Activated CD4-positive, alpha-beta T cell treated with anti-CD3 and anti-CD28 coated beads, Interleukin-2, amount 10 ng/mL, durations not matched to agents 7 days and 5 days (primary cell): Measurements from ENCODE around the gene PTPN14. TPM values are rescaled to one million over a fixed set of nuclear protein-coding genes. Genes with fewer than 3 reads are reported as not detected.

Experiments
- CTCF ChIA-PET: fragments of 350-600 bp; sonication (Branson Sonifier 250); formaldehyde crosslinking; loops from one replicate; lab custom pipeline; 2021; ENCODE audit warnings: antibody characterized with exemption; lab: Charles Lee
- POLR2A ChIA-PET: fragments of 350-600 bp; sonication (Branson Sonifier 250); formaldehyde crosslinking; loops from one replicate; lab custom pipeline; 2021; ENCODE audit warnings: antibody characterized with exemption; lab: Charles Lee
- DNase-seq: peaks from one replicate; pipeline ENCODE4 v3.0.0-alpha.2; 2020
- H3K27ac Mint-ChIP-seq: one replicate; pipeline ENCODE4 v1.8.0; 2021; ENCODE audit warnings: mild to moderate bottlenecking, moderate library complexity, mixed read lengths
- H3K27me3 Mint-ChIP-seq: one replicate; pipeline ENCODE4 v1.8.0; 2021; ENCODE audit warnings: mixed read lengths
- H3K36me3 Mint-ChIP-seq: one replicate; pipeline ENCODE4 v1.8.0; 2021; ENCODE audit warnings: low read depth, mixed read lengths
- H3K4me1 Mint-ChIP-seq: one replicate; pipeline ENCODE4 v1.8.0; 2021; ENCODE audit warnings: mixed read lengths
- H3K4me3 Mint-ChIP-seq: one replicate; pipeline ENCODE4 v1.8.0; 2021; ENCODE audit warnings: mild to moderate bottlenecking, moderate library complexity, mixed read lengths
- H3K9me3 Mint-ChIP-seq: one replicate; pipeline ENCODE4 v1.8.0; 2021; ENCODE audit warnings: mixed read lengths
- total RNA-seq, 2 experiments: library from RNA; stranded (reverse); gene quantifications; one replicate each; pipeline ENCODE4 v1.2.3, GENCODE V29; 2021

The PTPN14 gene
- total RNA-seq, 2 experiments from 2014 or later = 0.32 to 0.37 TPM

DNA sequence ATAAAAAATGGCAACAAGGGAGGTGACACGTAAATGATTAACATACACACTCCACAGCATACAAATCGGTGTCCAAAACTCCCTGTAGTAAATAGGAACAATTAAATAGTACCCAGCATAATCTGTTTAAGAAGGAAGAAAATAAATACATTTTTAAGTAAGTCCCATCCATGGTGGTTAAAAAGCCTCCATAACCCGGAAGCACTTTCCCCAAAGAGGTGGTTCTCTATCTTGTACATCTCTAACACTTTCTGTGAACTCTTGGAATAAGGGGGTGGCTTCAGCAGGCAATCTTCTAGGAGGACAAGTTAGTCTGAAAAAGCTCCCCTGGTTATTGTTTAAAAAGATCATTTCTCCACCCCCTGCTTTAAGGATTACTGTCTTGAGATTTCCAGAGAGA lies 76.9 kb downstream of the PTPN14 start:
- Mint-ChIP-seq H3K9me3 (no peaks in the 10 kb centered on the region), H3K4me1 (no peaks in the 10 kb centered on the region), H3K4me3 (no peak overlapping the region), H3K27ac (no peak overlapping the region), H3K36me3 (no peaks in the 10 kb centered on the region), H3K27me3 (peaks cover 6% of the 10 kb centered on the region)
- ChIA-PET CTCF (interaction anchor here (1.1 to 1.6 kb wide), 2 partner anchors 18 to 21 kb away, joined by 3 to 6 read pairs; no protein-coding TSS in a partner anchor), POLR2A (no interaction called here)
- no peak for DNase-seq

DNA sequence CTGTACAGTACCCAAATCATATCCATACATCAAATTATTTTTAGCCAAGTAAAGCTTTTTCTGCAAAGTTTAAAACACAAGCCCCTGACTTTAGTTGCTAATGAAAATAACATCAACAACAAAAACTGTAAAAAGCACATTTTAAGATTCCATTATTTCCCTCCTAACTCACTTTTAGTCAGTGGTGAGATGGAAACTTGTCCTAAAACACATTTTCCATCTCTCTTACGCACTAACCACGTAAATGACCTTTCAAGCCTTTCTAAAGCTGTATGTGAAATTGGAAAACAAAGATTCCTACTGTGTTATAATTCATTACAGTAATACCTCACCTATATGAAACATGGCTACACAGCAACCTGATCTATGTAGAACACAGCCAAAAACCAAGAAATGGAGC lies 77.5 kb downstream of the PTPN14 start:
- no peak overlapping the region for H3K4me3 Mint-ChIP-seq
- POLR2A ChIA-PET = interaction anchor here (0.6 kb wide), 1 partner anchor 119 kb away, joined by 5 read pairs; no protein-coding TSS in a partner anchor
- H3K27me3 Mint-ChIP-seq = peaks cover 6% of the 10 kb centered on the region
- H3K9me3 Mint-ChIP-seq = no peaks in the 10 kb centered on the region
- no peak for DNase-seq
- CTCF ChIA-PET = interaction anchor here (1.1 to 1.7 kb wide), 3 partner anchors 10 to 21 kb away, joined by 3 to 5 read pairs (median 3); no protein-coding TSS in a partner anchor
- no peaks in the 10 kb centered on the region for H3K4me1 Mint-ChIP-seq
- H3K36me3 Mint-ChIP-seq = no peaks in the 10 kb centered on the region
- no peak overlapping the region for H3K27ac Mint-ChIP-seq

DNA sequence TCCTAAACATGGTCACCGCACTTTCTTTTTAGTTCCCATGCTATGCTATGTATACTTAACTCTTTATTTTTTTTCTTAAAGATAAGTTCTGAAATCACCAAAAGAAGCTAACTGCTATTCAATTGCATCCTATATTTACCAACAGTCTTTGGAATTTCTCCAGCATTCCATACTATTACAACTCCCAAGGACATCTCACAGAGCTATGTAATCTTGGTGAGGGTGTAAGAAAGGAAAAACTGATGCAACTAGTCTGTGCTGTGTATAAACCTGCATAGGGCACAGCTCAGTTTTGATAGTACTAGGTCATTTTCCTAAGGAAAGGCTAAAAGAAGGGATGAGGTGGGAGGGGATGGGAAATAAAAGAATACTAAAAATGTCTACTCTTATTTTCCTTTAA lies 78.0 kb downstream of the PTPN14 start:
- H3K27me3 Mint-ChIP-seq = peaks cover 6% of the 10 kb centered on the region
- DNase-seq = no peak
- no peaks in the 10 kb centered on the region for H3K9me3 Mint-ChIP-seq
- ChIA-PET CTCF (interaction anchor here (1.1 to 1.7 kb wide), 3 partner anchors 10 to 20 kb away, joined by 3 to 5 read pairs (median 3); no protein-coding TSS in a partner anchor), POLR2A (interaction anchor here (0.6 kb wide), 1 partner anchor 120 kb away, joined by 5 read pairs; no protein-coding TSS in a partner anchor)
- H3K27ac Mint-ChIP-seq = no peak overlapping the region
- H3K4me3 Mint-ChIP-seq = no peak overlapping the region
- no peaks in the 10 kb centered on the region for H3K4me1 Mint-ChIP-seq
- H3K36me3 Mint-ChIP-seq = no peaks in the 10 kb centered on the region

DNA sequence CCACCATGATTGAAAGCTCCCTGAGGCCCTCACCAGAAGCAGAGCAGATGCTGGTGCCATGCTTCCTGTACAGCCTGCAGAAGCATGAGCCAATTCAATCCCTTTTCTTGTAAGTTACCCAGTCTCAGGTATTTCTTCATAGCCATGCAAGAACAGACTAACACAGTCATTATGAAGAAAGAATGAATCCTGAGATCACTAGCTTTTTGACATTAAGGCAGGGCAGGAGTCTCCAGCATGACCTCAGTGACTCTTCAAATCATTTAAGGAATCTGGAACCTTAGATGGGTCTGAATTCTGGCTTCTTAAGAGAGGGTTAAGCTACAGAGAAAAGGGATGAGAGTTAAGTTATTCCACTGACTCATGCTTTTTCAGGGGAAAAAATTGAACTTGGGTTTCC lies 79.0 kb downstream of the PTPN14 start:
- H3K9me3 Mint-ChIP-seq = no peaks in the 10 kb centered on the region
- DNase-seq = no peak
- no peaks in the 10 kb centered on the region for H3K36me3 Mint-ChIP-seq
- no peaks in the 10 kb centered on the region for H3K4me1 Mint-ChIP-seq
- POLR2A ChIA-PET = interaction anchor here (0.6 kb wide), 1 partner anchor 19 kb away, joined by 4 read pairs; no protein-coding TSS in a partner anchor
- CTCF ChIA-PET = interaction anchor here (0.6 to 1.7 kb wide), 3 partner anchors 9 to 249 kb away, joined by 3 to 5 read pairs (median 3); no protein-coding TSS in a partner anchor
- H3K4me3 Mint-ChIP-seq = no peak overlapping the region
- H3K27ac Mint-ChIP-seq = no peak overlapping the region
- H3K27me3 Mint-ChIP-seq = peaks cover 6% of the 10 kb centered on the region

DNA sequence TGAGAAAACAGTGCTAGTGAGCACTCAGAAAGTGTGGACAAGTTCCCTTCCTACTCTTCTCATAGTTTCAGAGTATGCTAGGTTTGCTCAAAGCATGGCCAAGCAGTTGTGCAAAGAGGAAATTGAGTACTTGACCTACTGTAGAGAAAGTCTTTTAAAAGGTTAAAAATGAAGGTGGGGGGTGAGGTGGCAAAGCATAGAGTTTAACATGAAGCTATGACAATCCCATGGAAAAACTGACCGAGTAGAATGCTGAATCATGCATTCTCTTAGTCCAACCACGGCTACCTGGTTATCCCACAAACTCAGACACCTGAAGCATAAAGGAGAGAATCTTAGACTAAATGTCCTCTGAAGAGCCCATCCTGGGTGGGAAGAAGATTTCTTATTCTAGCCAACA lies 79.9 kb downstream of the PTPN14 start:
- no peak for DNase-seq
- Mint-ChIP-seq H3K4me3 (no peak overlapping the region), H3K36me3 (no peaks in the 10 kb centered on the region), H3K9me3 (no peaks in the 10 kb centered on the region), H3K4me1 (no peaks in the 10 kb centered on the region), H3K27ac (no peak overlapping the region), H3K27me3 (peaks cover 6% of the 10 kb centered on the region)
- POLR2A ChIA-PET = no interaction called here
- CTCF ChIA-PET = interaction anchor here (1.1 kb wide), 1 partner anchor 13 kb away, joined by 3 read pairs; no protein-coding TSS in a partner anchor

DNA sequence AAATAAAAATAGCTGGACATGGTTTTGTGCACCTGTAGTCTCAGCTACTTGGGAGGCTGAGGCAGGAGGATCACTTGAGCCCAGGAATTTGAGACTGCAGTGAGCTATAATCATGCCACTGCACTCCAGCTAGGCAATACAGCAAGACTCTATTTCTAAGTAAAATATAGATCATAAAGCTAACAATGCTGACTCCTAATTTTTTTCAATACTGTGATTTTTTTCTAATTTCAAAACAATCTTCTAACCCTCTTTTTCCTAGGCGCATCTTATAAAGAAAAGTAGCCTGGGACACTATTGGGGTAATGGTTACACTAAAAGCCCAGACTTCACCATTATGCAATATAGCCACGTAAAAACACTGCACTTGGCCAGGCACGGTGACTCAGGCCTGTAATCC lies 81.3 kb downstream of the PTPN14 start:
- H3K4me1 Mint-ChIP-seq = no peaks in the 10 kb centered on the region

DNA sequence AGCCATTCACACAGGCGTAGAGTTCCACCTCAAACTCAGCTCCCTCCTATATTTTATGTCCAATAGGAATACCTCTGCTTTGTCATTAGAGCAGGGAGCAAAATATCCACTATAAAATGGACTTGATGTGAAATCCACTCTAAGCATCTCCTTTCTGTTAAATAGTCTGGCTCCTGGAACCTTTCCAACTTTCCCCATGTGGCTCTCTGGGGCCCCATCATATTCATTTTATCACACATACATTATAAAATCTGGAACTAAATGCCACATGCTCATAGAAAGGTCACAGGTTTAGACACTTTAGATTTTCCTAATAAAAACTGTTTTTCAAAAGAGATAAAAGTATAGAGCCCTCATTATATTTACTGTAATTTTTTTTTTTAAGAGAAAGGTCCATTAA lies 82.1 kb downstream of the PTPN14 start:
- Mint-ChIP-seq H3K36me3 (no peaks in the 10 kb centered on the region), H3K27me3 (peaks cover 5% of the 10 kb centered on the region), H3K4me1 (no peaks in the 10 kb centered on the region), H3K4me3 (no peak overlapping the region), H3K9me3 (no peaks in the 10 kb centered on the region), H3K27ac (no peak overlapping the region)
- ChIA-PET CTCF (interaction anchor here (1.0 kb wide), 1 partner anchor 136 kb away, joined by 3 read pairs; no protein-coding TSS in a partner anchor), POLR2A (no interaction called here)
- DNase-seq = no peak

More for the DNA sequence above, 81.3 kb downstream of the PTPN14 start:
- POLR2A ChIA-PET = no interaction called here
- no peak overlapping the region for H3K4me3 Mint-ChIP-seq
- DNase-seq = no peak
- CTCF ChIA-PET = no interaction called here
- no peak overlapping the region for H3K27ac Mint-ChIP-seq
- no peaks in the 10 kb centered on the region for H3K36me3 Mint-ChIP-seq
- H3K9me3 Mint-ChIP-seq = no peaks in the 10 kb centered on the region
- H3K27me3 Mint-ChIP-seq = peaks cover 6% of the 10 kb centered on the region

DNA sequence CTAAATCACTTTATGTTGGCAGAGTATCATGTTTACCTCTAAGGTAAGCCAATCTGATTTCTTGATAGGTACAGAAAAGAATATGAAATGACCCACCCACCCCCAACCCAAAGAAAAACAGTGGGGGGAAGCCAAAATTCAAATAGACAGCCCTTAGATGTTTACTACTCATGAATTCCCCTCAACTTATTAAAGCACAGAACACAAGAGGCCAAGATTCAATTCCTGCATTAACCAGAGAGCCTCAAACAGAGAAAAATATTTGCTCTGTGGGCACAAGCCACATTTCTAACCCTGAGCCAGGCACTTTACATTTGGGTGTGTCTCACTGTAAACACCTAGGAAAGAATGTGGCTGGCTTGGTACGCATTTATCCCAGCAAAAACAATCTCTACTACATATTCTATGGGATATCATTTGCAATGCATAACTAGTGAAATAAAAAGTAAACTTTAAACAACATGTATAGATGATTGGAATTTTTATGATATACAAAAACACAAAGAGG lies 84.3 kb downstream of the PTPN14 start:
- no peak overlapping the region for H3K27ac Mint-ChIP-seq

DNA sequence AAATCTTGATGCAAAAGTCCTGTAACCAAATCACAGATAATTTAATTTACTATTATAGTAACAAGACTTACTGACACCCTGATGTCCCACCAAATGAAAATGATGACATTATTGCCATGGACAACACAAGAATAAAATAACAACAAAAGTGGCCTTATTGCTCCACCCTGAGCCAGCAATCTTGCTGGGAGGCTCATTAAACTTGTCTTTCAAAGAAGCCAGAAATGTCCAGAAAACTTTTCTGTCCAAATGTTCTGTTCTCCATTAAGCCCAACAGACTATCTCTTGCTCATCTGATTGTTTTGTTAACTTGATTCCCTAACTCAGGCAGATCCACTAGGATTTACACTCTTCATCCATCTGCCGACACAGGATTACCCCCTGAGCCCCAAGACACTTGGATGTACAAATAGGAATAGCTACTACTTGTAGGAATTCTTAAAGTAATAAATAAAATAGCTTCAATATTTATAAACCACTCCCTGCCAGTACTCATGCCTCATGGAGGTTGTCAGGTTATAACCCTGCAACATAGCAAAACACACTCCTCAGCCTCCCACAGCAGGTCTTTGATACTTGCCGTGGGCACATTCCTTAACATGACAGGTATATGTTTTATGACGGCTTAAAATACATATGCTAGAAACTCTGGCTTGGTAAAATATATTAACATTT lies 84.9 kb downstream of the PTPN14 start:
- Mint-ChIP-seq H3K27me3 (no peaks in the 10 kb centered on the region), H3K36me3 (no peaks in the 10 kb centered on the region), H3K4me1 (no peaks in the 10 kb centered on the region), H3K27ac (no peak overlapping the region), H3K9me3 (no peaks in the 10 kb centered on the region), H3K4me3 (no peak overlapping the region)
- DNase-seq = no peak
- CTCF ChIA-PET = no interaction called here
- POLR2A ChIA-PET = no interaction called here

More for the DNA sequence above, 84.3 kb downstream of the PTPN14 start:
- no peak overlapping the region for H3K4me3 Mint-ChIP-seq
- no peaks in the 10 kb centered on the region for H3K4me1 Mint-ChIP-seq
- no peaks in the 10 kb centered on the region for H3K36me3 Mint-ChIP-seq
- CTCF ChIA-PET = no interaction called here
- H3K9me3 Mint-ChIP-seq = no peaks in the 10 kb centered on the region
- POLR2A ChIA-PET = no interaction called here
- H3K27me3 Mint-ChIP-seq = no peaks in the 10 kb centered on the region
- no peak for DNase-seq

DNA sequence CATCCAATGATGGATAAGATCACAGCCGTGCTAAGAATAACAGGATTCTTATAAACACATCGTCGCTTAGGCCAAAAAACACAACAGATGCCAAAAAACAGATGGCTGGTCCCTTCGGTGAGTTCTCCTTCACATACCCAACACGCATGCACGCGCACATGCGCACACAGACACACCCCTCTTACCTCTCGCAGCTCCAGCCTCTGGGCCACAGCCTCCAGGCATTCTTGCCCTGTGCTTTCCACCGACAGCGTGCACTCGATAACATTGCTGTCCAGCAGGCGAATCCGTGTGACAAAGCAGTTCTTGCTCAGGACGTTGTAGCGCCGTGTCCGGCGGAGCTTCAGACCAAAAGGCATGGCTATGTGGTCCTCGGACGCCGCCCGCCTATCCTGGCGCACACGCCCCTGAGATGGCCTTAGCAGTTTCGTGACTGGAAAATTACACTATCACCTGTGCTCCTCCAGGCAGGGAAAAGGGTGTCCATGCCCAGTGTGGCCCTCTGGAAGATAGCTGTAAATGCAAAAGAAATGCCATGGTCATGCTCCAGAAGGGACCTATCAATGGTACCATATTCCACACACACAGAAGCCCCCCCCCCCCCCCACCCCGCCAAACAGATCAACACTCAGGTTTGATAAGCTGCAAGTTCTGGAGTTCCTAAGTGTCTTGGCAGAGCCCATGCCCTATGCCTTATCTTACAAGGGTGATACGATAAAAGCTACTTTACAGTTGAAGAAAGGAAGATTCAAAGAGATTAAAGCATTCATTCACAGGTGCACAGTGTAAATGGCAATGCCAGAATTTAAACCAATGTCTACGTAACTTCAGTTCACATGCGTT lies 86.7 kb downstream of the PTPN14 start:
- CTCF ChIA-PET = interaction anchor here (0.7 to 2.2 kb wide), 3 partner anchors 8 to 31 kb away, joined by 3 to 5 read pairs (median 3); no protein-coding TSS in a partner anchor
- H3K27me3 Mint-ChIP-seq = no peaks in the 10 kb centered on the region
- no peaks in the 10 kb centered on the region for H3K4me1 Mint-ChIP-seq
- H3K36me3 Mint-ChIP-seq = no peaks in the 10 kb centered on the region
- DNase-seq = no peak
- POLR2A ChIA-PET = no interaction called here
- no peak overlapping the region for H3K27ac Mint-ChIP-seq
- H3K4me3 Mint-ChIP-seq = no peak overlapping the region
- H3K9me3 Mint-ChIP-seq = no peaks in the 10 kb centered on the region

DNA sequence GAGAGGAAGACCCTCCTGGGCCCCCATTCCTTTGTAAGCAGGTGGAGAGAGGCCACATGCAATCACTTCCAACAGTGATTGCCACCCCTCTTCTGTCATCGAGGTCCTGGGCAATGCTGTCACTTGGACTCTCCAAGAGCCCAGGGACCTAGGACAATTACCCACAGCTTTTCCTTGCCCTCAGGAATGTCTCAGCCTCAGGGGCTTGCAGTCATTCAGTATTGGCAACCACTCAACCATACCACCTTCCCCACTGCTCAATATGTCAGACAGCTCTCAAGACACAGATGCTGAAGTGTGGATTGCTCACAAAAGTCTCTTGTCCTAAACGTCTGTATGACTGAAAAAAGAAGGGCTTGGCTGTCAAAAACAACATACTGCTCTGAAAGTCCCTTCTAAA lies 87.8 kb downstream of the PTPN14 start:
- H3K27ac Mint-ChIP-seq = no peak overlapping the region
- POLR2A ChIA-PET = no interaction called here
- no peaks in the 10 kb centered on the region for H3K4me1 Mint-ChIP-seq
- no peak overlapping the region for H3K4me3 Mint-ChIP-seq
- CTCF ChIA-PET = interaction anchor here (0.7 to 2.2 kb wide), 2 partner anchors 9 to 32 kb away, joined by 3 to 5 read pairs; no protein-coding TSS in a partner anchor
- H3K27me3 Mint-ChIP-seq = no peaks in the 10 kb centered on the region
- no peak for DNase-seq
- no peaks in the 10 kb centered on the region for H3K36me3 Mint-ChIP-seq
- H3K9me3 Mint-ChIP-seq = no peaks in the 10 kb centered on the region

DNA sequence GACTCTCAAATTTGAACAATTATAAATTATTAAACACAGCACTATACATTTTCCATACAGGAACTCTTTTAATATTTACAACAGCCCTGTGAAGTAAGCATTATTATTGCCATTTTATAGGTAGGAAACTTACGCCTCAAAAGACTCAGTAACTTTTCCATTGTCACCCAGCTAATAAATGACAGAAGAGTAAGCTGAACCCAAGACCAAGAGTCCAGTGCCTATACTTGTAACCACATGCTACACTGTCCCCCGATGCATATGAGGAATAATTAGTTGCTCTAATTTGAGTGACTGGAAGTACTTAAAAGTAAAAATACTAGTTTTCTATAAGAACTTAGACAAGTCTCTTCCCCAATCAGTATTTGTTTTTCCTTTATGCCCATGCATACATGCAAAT lies 88.5 kb downstream of the PTPN14 start:
- POLR2A ChIA-PET = no interaction called here
- CTCF ChIA-PET = interaction anchor here (2.2 kb wide), 1 partner anchor 10 kb away, joined by 5 read pairs; no protein-coding TSS in a partner anchor
- no peak overlapping the region for H3K27ac Mint-ChIP-seq

More for the DNA sequence above, 88.5 kb downstream of the PTPN14 start:
- DNase-seq = no peak
- Mint-ChIP-seq H3K9me3 (no peaks in the 10 kb centered on the region), H3K4me1 (no peaks in the 10 kb centered on the region), H3K4me3 (no peak overlapping the region), H3K36me3 (no peaks in the 10 kb centered on the region), H3K27me3 (no peaks in the 10 kb centered on the region)
